Gastrocnemius medialis (tissue), 4 donors: Measurements from ENCODE around the gene LTBP1. TPM values are rescaled to one million over a fixed set of nuclear protein-coding genes. Genes with fewer than 3 reads are reported as not detected.

Source experiments
- ATAC-seq, 2 donors: fragments of 150-250 bp; one replicate each; pipeline ENCODE4 v1.9.1; 2016
- DNase-seq, 2 donors: peaks; one replicate each; pipeline ENCODE4 v3.0.0-alpha.2; 2019
- H3K27ac ChIP-seq, 4 donors: fragments of 200-600 bp; sonication (generic); 1 replicate in 1 of 4; 2 replicates in 3 of 4; pipeline ENCODE4 v1.5.1; 2016 to 2018; ENCODE audit warnings: mild to moderate bottlenecking in 2 of 4, moderate library complexity in 1 of 4
- H3K27me3 ChIP-seq, 3 donors: fragments of 200-600 bp; sonication (generic) in 2 of 3; 1 replicate in 1 of 3; 2 replicates in 2 of 3; pipeline versions ENCODE4 v1.5.1 to v1.6.0; 2016 to 2019; ENCODE audit warnings: mild to moderate bottlenecking in 1 of 3, moderate library complexity in 1 of 3
- H3K36me3 ChIP-seq, 2 donors: fragments of 200-600 bp; sonication (generic) in 1 of 2; one replicate each; pipeline ENCODE4 v1.5.1; 2017 to 2018
- H3K4me1 ChIP-seq, 2 donors: fragments of 200-600 bp; sonication (generic) in 1 of 2; one replicate each; pipeline ENCODE4 v1.5.1; 2016 to 2017; ENCODE audit warnings: mild to moderate bottlenecking in 2 of 2
- H3K4me3 ChIP-seq, 4 donors: fragments of 200-600 bp; sonication (generic) in 3 of 4; 1 replicate in 1 of 4; 2 replicates in 3 of 4; pipeline ENCODE4 v1.5.1; 2016 to 2019; ENCODE audit warnings: mild to moderate bottlenecking in 2 of 4
- H3K9me3 ChIP-seq, 3 donors: fragments of 200-600 bp; sonication (generic) in 2 of 3; 1 replicate in 1 of 3; 2 replicates in 2 of 3; pipeline ENCODE4 v1.5.1; 2016 to 2019
- CTCF ChIP-seq, 5 experiments: fragments of 450-650 bp in 3 of 5; fragments of 200-600 bp in 2 of 5; sonication (generic) in 2 of 5; IDR thresholded peaks in 4 of 5; conservative IDR thresholded peaks in 1 of 5; 1 replicate in 4 of 5; 2 replicates in 1 of 5; pipeline ENCODE4 v1.5.1; 2016 to 2019; ENCODE audit warnings: antibody characterized with exemption in 5 of 5, mild to moderate bottlenecking in 3 of 5, moderate library complexity in 3 of 5
- POLR2A ChIP-seq, 2 donors: fragments of 450-650 bp; IDR thresholded peaks; one replicate each; pipeline ENCODE4 v1.6.1; 2017; ENCODE audit warnings: antibody characterized with exemption in 2 of 2, mild to moderate bottlenecking in 2 of 2, moderate library complexity in 2 of 2
- in situ Hi-C, 4 donors: fragments of 200-750 bp; cut with MboI; loops; one replicate each; pipeline versions ENCODE4 v1.15.0 to v1.8.0; 2017; ENCODE audit warnings: low sequenced_read_pairs in 4 of 4
- intact Hi-C: fragments of 100-400 bp; cut with DNase I; formaldehyde crosslinking; loops from one replicate; pipeline ENCODE4 v1.15.1; 2023; ENCODE audit warnings: low total_unique reads
- total RNA-seq, 4 donors: library from RNA; depleted of rRNA; stranded (reverse); fragments of >200 nt; gene quantifications; one replicate each; pipeline versions ENCODE4 v1.1.0 to v1.2.3, GENCODE V29; 2016

LTBP1 gene
- total RNA-seq, 4 donors from 2014 or later: 8.0 to 42.8 (median 18.4) TPM

- no peak for TF ChIP-seq POLR2A (IDR thresholded peaks at IDR 0.05)
- TF ChIP-seq CTCF (IDR thresholded peaks at IDR 0.05 in 4 of 5, conservative IDR thresholded peaks at IDR 0.05 in 1 of 5): no peak
- in situ Hi-C loops: no loop called here
- ATAC-seq (no peak), DNase-seq (no peak)
- Histone ChIP-seq H3K27me3 (no peaks in the 10 kb centered on the region), H3K4me1 (peaks cover 8 to 9% of the 10 kb centered on the region in 2 donors), H3K27ac (no peak overlapping the region), H3K36me3 (no peaks in the 10 kb centered on the region), H3K4me3 (no peak overlapping the region), H3K9me3 (no peaks in the 10 kb centered on the region)
- intact Hi-C loops: no loop called here
Measured at GRCh38 chr2:33435518-33435917, 488.8 kb downstream of the LTBP1 start.

- H3K9me3 ChIP-seq: no peaks in the 10 kb centered on the region
- H3K36me3 ChIP-seq: no peaks in the 10 kb centered on the region
- H3K27ac ChIP-seq: peak overlapping the region in 2 of 4 donors; percentile 65 to 70
- H3K4me3 ChIP-seq: peak overlapping the region; percentile 8 to 34 (median 24)
- ATAC-seq: peak; percentile 40 to 64
- in situ Hi-C loops: no loop called here
- H3K27me3 ChIP-seq: no peaks in the 10 kb centered on the region
- peaks cover 8 to 9% of the 10 kb centered on the region in 2 donors for H3K4me1 ChIP-seq
- intact Hi-C loops: no loop called here
- DNase-seq: no peak
- TF ChIP-seq CTCF (IDR thresholded peaks at IDR 0.05 in 4 of 5, conservative IDR thresholded peaks at IDR 0.05 in 1 of 5) (no peak), POLR2A (IDR thresholded peaks at IDR 0.05) (no peak)
Measured at GRCh38 chr2:33436083-33436482, 489.3 kb downstream of the LTBP1 start.

- in situ Hi-C loops: no loop called here
- peak overlapping the region; percentile 3 to 34 (median 13) for H3K4me3 ChIP-seq
- peak overlapping the region; percentile 44 to 70 (median 65) for H3K27ac ChIP-seq
- TF ChIP-seq CTCF (IDR thresholded peaks at IDR 0.05 in 4 of 5, conservative IDR thresholded peaks at IDR 0.05 in 1 of 5) (no peak), POLR2A (IDR thresholded peaks at IDR 0.05) (no peak)
- intact Hi-C loops: no loop called here
- ATAC-seq: no peak
- peaks cover 8 to 19% of the 10 kb centered on the region in 2 donors for H3K4me1 ChIP-seq
- DNase-seq: no peak
- no peaks in the 10 kb centered on the region for H3K27me3 ChIP-seq
- no peaks in the 10 kb centered on the region for H3K36me3 ChIP-seq
- H3K9me3 ChIP-seq: no peaks in the 10 kb centered on the region
Measured at GRCh38 chr2:33437297-33437696, 490.5 kb downstream of the LTBP1 start.

GRCh38 chr2:33437815-33438214 is 491.1 kb downstream of the LTBP1 start:
- H3K27me3 ChIP-seq: no peaks in the 10 kb centered on the region
- H3K4me3 ChIP-seq: peak overlapping the region in 2 of 4 donors; percentile 3 to 34
- H3K9me3 ChIP-seq: no peaks in the 10 kb centered on the region
- no peak for ATAC-seq
- intact Hi-C loops (no loop called here), in situ Hi-C loops (no loop called here)
- no peak for TF ChIP-seq POLR2A (IDR thresholded peaks at IDR 0.05)
- no peak for TF ChIP-seq CTCF (IDR thresholded peaks at IDR 0.05 in 4 of 5, conservative IDR thresholded peaks at IDR 0.05 in 1 of 5)
- H3K36me3 ChIP-seq: no peaks in the 10 kb centered on the region
- no peak for DNase-seq
- peaks cover 8 to 23% of the 10 kb centered on the region in 2 donors for H3K4me1 ChIP-seq
- peak overlapping the region; percentile 44 to 70 (median 65) for H3K27ac ChIP-seq
